HG03066 (cell line): ENCODE data around the gene SESN1.

Experiments
- ATAC-seq: cut with Tn5 transposase; IDR thresholded peaks from one replicate; pipeline ENCODE4 v1.9.1; 2021; ENCODE audit warnings: low read depth; ENCODE audit not compliant: unreplicated experiment

SESN1 gene

GRCh38 chr6:108966855-108967755 is 127.5 kb downstream of the SESN1 start:
- no peak for ATAC-seq

DNA sequence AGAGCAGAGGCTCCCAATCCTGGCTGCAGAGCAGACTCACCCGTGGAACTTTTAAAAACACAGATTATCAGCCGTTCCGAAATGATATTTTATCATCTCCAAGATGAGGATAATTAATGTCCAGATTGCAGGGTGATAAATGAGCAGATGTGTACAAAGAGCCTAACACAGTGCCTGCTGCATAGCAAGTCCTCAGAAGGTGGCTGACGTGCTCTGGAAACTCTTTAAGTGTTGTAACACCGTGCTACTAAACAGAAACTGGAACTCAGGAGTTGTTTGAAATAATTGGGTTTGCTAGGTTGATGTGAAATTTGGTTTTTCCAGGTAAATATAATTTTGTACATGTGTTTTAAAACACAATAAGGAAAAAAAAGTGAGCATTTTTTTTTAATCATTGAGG is 128.4 kb downstream of the SESN1 start:
- no peak for ATAC-seq

DNA sequence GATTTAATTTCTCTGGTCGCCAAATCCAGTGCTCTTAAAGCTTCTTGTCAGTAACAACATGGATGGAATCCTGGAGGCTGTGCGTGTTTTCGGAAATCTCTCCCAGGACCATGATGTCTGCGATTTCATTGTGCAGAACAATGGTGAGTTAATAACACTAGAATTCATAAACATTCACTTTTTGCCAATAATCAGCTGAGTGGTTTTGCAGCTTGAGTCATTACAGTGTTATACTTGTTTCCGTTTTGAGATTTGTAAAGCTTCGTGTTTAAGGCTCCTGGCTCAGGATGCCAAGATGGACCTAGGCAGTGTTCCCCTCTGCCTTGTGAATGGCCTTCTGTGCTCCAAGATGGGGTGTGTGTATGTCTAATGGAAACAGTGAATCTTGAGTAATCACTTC is 132.7 kb downstream of the SESN1 start:
- ATAC-seq, result no peak

DNA sequence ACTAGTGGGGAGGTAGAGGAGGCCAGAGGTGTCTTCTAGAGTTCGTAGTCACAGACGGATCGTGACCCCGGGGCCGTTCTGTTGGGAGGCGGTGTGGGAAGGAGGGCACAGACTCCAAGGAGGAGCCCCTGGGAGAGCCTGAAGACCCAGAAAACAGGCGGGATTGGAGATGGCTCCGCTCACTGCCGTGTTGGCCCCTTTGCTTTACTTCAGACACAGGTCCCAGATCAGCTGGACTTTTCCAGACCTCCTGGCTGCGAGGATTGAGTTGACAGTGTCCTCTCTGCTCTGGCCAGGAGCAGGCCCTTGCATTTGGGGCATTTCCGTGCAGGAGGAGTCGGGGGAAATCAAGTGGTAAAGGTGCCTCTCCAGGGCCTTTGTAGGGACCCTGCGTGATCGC is 133.6 kb downstream of the SESN1 start:
- ATAC-seq, result no peak

DNA sequence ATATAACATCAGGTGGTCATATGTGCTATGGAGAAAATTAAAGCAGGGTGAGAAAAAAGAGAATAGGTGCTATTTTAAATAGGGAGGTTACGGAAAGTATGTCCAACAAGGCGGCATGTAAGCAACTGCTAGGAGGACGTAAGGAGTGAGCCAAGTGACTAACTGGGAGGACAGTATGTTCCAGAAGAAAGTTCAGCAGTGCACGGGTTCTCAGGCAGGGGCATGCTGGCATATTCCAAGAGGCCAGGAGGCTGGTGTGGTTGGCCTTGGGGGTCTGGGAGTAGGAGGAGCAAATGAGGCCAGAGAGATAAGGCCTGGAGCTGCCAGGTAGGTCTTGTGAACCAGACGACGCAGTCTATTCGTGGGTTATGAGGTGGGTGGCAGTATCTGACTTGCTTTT is 134.0 kb downstream of the SESN1 start:
- ATAC-seq, result no peak

- no peak for ATAC-seq
Observed at GRCh38 chr6:108959972-108960582, 134.6 kb downstream of the SESN1 start.

DNA sequence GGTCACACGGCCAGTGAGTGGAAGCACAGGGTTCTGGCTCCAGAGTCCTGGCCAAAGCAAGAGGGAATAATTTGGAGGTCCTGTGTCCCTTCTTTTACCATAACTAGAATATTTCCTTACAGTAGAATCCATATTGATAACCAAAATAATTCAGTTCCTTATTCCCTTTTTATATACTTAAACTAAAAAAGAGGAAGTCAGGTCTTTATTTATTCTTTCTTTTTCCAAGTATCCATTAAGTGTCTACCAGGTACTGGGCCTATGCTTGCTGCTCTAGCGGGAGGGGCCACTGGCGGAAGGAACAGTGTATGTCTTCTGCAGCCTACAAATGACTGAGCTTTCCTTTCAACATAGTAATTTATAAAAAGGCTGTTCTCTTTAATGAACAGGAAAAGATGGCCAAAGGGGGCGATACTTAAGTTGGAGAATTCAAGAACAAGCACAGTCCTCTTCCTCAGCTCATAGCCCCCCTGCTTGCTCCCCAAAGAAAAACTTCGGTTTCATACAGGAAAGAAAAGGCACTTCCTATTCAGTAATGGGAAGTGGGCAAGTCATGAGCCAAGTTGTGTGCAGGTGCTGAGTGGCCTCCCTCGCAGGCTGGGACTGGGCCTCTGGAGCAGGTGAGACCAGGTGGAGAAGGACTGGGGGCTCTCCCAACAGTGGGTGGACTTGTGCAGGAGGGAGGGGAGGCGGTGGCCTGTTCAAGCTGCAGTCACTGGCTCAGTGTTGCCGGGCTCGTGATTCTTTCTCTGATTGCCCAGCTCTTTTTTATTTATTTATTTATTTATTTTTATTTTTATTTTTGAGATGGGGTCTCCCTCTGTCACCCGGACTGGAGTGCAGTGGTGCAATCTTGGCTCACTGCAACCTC is 135.5 kb downstream of the SESN1 start:
- no peak for ATAC-seq

- ATAC-seq, result no peak
Observed at GRCh38 chr6:108957221-108957620, 137.4 kb downstream of the SESN1 start.

DNA sequence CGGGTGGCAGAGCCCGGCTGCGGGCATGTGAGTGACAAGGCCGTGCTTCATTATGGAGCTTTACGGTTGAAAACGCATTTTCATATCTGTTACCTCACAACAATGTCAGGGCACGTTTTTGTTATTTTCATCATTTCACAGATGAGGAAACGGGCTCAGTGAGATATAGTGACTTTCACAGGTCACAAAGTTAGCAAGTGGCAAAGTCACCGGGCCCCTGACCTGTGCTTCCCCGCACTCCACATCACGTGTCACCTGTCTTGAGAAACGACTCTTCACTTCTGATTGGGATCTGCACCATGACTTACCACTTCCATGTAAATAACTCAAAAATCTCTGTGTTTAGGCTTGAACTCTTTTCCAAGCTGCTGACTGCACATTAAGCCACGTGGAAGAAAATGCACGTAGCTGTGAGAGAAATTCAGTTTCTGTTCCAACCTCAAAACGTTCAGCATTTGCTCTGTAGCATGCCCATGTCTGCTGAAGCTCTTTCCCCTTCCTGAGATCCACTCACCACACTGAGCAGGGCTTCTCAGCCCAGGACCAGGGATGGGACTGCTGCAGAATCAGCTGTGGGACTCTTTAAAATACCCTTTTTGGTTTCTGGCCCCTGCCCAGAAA is 139.2 kb downstream of the SESN1 start:
- ATAC-seq, result no peak

- ATAC-seq, result no peak
Observed at GRCh38 chr6:108953681-108954080, 141.0 kb downstream of the SESN1 start.

GRCh38 chr6:108952776-108953486 is 141.7 kb downstream of the SESN1 start:
- no peak for ATAC-seq

DNA sequence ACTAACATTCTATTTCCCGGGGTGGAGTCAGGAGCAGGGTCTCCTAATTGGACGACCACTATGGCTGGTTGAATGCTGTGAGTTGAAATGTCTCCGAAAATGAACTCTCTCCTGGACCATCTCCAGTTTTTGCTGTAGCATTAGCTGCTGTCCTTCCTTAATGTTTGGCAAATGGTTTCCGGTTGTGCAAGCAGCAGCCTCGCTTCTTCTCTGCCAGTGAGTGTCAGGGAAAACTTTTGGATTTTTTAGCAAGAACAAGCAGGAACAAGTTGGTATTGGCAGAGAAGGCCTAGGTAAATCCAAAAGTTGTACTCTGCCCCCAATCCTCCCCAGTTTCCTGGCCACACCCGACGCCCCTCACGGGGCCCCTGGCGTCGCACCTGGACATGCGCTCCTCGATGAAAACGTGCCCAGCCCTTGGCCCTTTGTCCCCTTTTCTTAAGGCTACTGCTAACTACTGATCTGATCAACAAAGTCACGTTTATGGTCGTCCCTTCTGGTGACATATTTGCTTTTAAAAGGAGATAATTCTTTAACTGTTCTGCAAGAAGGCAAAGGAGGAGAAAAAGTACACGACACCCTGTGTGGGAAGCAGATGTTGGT is 143.2 kb downstream of the SESN1 start:
- ATAC-seq, result no peak

- ATAC-seq, result no peak
Observed at GRCh38 chr6:108948181-108948661, 146.4 kb downstream of the SESN1 start.

DNA sequence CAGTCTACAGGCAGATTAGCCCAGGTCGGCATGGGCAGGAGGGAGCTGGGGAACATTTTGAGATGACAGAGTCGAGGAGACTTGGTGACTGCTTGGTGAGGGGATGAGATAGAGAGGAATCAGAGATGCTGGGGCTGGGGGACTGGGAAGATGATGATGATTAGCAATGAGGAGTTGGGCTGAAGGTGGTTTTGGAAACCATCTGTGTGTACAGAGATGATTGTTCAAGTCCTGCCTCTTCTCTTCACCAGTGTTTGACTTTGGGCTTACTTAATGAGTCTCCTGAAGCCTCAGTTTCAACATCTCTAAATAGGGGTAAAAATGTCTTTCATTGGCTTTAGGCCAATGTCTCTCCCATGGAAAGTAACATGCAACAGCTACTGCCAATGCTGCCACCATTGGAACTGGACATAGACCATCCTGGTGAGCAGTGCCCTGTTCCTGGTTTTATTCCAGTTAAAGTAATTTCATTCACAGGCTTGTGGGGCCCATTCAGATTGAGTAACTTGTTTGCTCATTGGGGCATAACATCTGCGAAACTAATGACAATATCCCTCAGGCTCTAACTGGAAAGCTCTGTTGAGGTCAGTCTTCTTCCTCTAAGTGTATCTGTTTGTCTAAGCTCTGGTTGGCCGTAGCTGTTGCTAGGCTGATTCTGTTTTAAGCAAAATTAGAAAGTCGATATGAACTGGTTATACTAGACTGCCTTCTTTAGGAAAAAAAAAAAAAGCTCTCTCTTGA is 147.4 kb downstream of the SESN1 start:
- no peak for ATAC-seq

GRCh38 chr6:108946695-108947094 is 148.0 kb downstream of the SESN1 start:
- no peak for ATAC-seq

DNA sequence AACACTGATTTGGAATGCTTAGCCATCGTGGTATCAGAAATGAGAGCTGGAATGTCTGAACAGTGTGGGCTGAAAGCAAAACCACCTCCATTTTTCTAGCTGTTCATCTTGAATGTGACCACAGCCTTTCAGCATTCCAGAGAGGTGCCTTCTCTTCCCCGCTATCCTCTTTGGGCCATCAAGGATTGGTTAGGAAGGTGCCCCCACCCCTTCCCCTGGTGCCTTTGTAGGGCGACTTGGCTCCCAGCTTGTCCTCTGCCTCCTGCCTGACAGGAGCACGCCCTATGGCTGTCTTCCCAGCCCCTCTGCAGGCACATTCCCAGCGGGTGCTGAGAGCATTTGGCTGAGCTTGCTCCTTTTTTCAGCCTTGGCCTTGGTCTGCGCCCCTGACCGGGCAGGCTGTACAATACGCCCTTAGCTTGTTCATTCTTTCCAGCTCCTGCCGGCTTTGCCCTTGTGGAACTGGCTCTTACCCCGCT is 148.9 kb downstream of the SESN1 start:
- no peak for ATAC-seq

DNA sequence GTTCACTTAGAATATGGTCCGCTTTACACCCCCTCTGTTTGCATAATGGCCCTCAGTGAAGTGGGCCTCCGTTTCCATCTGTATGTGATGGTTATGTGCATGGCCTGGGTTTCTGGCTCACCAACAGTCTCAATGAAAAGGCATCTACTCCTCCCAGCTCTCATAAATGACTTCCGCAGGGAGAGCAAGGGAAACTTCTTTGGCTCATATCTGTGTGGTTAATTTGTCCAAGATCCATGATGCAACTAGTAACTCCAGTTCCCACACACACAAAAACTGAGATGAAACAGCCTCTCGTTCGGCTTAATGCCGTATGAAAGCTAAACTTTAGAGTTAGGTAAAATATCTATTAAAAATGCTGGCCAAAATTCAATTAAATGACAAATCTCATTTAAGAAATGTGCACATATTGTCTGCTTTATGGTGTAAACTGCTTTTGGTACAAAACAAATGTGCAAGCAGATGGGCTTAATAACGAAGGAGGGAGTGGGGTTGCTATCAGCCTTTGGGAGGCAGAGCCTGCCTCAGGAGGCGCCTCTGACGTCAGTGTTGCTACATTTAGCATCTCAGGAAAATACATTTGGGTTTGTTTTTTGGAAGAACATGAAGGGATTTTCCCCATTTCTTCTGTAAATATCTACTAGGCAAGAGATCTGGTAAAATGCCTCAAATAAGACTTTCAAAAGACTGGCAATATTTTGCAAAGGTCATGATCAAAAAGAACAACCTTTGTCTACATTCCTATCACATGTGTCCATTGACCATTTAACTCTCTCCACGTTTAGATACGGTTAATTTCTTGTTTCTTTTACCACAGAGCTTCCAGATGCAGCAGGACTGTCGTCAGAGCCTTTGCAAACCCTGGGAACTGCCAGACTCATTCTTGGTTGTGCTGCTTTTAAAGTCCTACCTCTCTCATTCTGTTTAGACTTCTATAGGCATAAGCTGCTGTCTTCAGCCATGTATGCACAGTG is 149.7 kb downstream of the SESN1 start:
- ATAC-seq, result no peak

- no peak for ATAC-seq
Observed at GRCh38 chr6:108944071-108944470, 150.6 kb downstream of the SESN1 start.
